ENCODE data around the gene SYNE1. TPM values are rescaled to one million over a fixed set of nuclear protein-coding genes. Genes with fewer than 3 reads are reported as not detected.
A peak's percentile ranks its signal among the peaks of the same experiment; 100 is the strongest.

The SYNE1 gene
- total RNA-seq, 1 experiment from 2014 or later, result 3.0 TPM

DNA sequence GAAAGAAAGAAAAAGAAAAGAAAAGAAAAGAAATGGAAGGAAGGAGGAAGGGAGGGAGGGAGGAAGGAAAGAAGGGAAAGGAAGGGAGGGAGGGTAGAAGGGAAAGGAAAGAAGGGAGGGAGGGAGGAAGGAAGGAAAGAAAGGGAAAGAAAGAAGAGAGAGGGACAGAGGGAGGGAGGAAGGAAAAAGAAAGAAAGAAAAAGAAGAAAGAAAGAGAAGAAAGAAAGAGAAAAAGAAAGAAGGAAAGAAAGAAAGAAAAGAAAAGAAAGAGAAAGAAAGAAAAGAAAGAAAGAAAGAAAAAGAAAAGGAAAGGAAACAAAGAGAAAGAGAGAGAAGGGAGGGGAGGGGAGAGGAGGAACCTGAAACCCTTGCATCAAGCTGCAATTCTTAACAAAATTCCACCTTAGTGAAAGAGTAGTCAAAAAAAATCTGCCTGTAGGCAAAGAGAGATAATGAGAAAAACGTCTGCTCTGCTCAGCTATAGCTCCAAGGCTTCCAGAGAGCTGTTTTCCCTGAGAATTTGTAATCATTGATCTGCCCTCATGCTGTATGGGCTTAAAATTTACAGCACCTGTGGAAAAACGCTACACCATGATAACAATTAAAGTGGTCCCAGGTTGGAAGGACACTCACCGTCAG is 43.8 kb upstream of the SYNE1 start:
- TF ChIP-seq CTCF (conservative IDR thresholded peaks at IDR 0.05), result no peak
- DNase-seq, result no peak
- WGBS (ENCODE audit: extremely low coverage, insufficient read length, low lambda C conversion rate), result no CpG with 5 or more reads among the region's 3 CpGs
- Mint-ChIP-seq H3K36me3 (ENCODE audit: insufficient read depth in 1 of 3, low read depth in 3 of 3) (peaks cover 0 to 4% (median 0%) of the 10 kb centered on the region in 3 experiments; a peak in 1 of 7 replicates), H3K9me3 (no peaks in the 10 kb centered on the region), H3K27ac (peak overlapping the region in 2 of 3 experiments; percentile 59 to 77; a peak in 4 of 7 replicates), H3K27me3 (ENCODE audit: low read depth) (no peaks in the 10 kb centered on the region), H3K4me1 (peaks cover 32 to 45% of the 10 kb centered on the region in 2 experiments), H3K4me3 (no peak overlapping the region)
- Histone ChIP-seq H3K18ac (ENCODE audit: insufficient read length, low read depth, low read length) (no peak overlapping the region), H2AK5ac (ENCODE audit: insufficient read length, low read length) (no peak overlapping the region), H3K4ac (ENCODE audit: low read depth, low read length) (no peak overlapping the region), H3T11ph (ENCODE audit: low read length) (no peak overlapping the region), H3K79me2 (ENCODE audit: insufficient read depth, low read length) (no peaks in the 10 kb centered on the region), H4K5ac (ENCODE audit: insufficient read length, low read depth, low read length) (no peak overlapping the region), H3K4me2 (ENCODE audit: insufficient read depth, insufficient read length, low read length) (peak overlapping the region; percentile 17), H3K79me1 (ENCODE audit: insufficient read depth, low read depth, low read length, poor library complexity, severe bottlenecking) (no peaks in the 10 kb centered on the region), H2BK120ac (ENCODE audit: low read depth, low read length, poor library complexity, severe bottlenecking) (no peak overlapping the region), H3K14ac (ENCODE audit: insufficient read depth, low read length) (peak overlapping the region; percentile 12; the same call in 1 of the 2 replicates), H2AFZ (ENCODE audit: low read length) (peak overlapping the region; percentile 29), H3K23me2 (ENCODE audit: insufficient read length, low read depth, low read length, poor library complexity, severe bottlenecking) (no peaks in the 10 kb centered on the region), H3K4me1 (ENCODE audit: insufficient read depth, low read length) (peaks cover 10% of the 10 kb centered on the region), H4K91ac (ENCODE audit: insufficient read length, low read depth, low read length) (no peak overlapping the region), H3K23ac (ENCODE audit: insufficient read length, low read depth, low read length) (no peak overlapping the region), H3K9me3 (ENCODE audit: control insufficient read depth, low read depth, low read length) (no peaks in the 10 kb centered on the region), H3K27ac (ENCODE audit: insufficient read length, low read depth, low read length) (no peak overlapping the region), H4K20me1 (ENCODE audit: control insufficient read depth, insufficient read depth, insufficient read length) (no peaks in the 10 kb centered on the region), H2BK15ac (ENCODE audit: low read depth, low read length) (no peak overlapping the region), H2BK20ac (ENCODE audit: low read depth, low read length, poor library complexity, severe bottlenecking) (peak overlapping the region; percentile 75), H3K56ac (ENCODE audit: insufficient read length, low read depth, low read length) (no peak overlapping the region), H3K9ac (ENCODE audit: extremely low read depth, insufficient read length, low read length) (no peak overlapping the region), H2BK5ac (ENCODE audit: insufficient read length, low read length) (no peak overlapping the region), H2BK12ac (ENCODE audit: insufficient read length, low read depth, low read length) (no peak overlapping the region), H4K8ac (replicated peaks; ENCODE audit: insufficient read length, low read depth, low read length) (no peak overlapping the region), H3K27me3 (ENCODE audit: insufficient read depth, low read length) (no peaks in the 10 kb centered on the region)
